NCI-H1105 (cell line): ENCODE results near the gene EFNA2.

ENCODE experiments used
- DNase-seq: peaks from one replicate; lab custom pipeline; 2025; lab: John Stamatoyannopoulos, UW

EFNA2 gene

DNA sequence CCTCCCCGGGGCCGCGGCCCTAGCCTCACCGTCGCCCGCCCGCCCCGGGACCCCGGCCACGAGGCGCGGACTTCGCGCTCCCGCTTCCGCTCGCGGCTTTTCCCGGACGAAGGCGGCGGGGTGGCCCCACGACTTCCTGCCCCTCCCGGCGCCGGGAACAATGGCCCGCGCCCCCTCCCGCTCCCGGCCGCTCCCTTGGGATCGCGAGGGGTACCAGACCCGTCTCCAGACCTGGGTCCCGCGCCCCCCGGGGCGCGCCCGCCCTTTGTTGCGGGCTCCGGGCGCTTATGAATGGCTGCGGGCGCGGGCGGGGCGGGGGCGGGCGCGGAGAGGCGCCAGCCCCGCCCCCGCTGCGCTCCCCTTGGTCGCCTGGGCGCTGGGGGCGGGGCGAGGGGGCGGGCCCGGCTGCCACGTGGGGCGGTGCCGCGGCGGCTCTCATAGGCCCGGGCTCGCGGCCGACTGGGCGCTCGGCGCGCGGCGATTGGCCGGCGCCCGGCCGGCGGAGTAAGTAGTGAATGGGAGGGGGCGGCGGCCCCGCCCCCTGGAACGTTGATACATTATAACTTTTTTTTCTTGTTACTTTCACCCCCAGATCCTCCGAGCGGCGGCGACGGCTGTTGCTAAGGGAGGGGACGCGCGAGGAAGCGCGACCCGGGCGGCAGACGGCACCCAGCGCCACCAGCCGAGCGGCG is 36.2 kb upstream of the EFNA2 start:
- DNase-seq: peak; percentile 94

DNA sequence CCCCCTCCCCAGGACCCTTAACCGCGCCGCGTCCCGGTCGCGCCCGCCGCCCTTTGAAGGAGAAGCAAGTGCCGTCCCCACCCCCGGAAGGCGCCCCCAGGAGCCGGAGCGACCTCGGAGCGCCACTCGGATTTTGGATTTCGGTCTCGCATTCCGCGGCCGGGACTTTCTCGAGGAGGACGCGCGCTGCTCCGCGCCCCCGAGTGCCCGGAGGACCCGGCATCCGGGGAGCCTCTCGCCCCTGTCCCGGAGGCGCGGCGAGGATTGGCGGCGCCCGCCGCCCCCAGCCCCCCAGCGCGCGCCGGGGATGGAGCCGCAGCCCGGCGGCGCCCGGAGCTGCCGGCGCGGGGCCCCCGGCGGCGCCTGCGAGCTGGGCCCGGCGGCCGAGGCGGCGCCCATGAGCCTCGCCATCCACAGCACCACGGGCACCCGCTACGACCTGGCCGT is 35.7 kb upstream of the EFNA2 start:
- no peak for DNase-seq

- peak; percentile 41 for DNase-seq
These were observed 35.0 kb upstream of the EFNA2 start for GRCh38 chr19:1250437-1251260.

- DNase-seq: no peak
These were observed 34.1 kb upstream of the EFNA2 start for GRCh38 chr19:1251330-1252220.

DNA sequence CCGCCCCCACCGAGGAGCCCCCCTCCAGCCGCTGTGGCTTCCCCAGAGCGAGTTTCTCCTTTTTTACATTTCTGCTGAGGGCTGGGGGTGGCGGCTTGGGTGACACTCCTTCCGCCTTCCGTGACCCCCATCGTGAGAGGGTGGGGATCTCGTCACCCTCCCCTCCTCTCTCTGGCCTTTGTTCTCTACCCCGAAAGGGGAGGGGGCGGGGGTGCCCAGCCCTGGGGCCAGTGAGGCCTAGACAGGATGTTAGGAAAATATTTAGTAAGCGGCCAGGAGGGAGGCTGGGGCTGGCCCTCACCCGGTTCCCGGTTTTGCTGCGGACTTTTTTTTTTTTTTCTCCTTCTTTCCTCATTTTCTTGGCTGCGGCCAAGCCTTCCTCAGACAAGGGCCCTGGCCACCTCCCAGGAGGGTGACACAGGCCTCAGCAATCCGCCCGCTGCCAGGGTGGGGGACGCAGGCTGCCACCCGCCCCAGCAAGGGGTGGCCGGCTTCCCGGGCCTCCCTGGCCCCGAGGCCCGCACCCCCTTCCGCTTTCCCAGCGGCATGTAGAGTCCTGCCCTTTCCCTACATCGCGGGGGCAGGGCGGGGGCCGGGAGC is 33.4 kb upstream of the EFNA2 start:
- DNase-seq: no peak

GRCh38 chr19:1252821-1253513 is 32.7 kb upstream of the EFNA2 start:
- no peak for DNase-seq

DNA sequence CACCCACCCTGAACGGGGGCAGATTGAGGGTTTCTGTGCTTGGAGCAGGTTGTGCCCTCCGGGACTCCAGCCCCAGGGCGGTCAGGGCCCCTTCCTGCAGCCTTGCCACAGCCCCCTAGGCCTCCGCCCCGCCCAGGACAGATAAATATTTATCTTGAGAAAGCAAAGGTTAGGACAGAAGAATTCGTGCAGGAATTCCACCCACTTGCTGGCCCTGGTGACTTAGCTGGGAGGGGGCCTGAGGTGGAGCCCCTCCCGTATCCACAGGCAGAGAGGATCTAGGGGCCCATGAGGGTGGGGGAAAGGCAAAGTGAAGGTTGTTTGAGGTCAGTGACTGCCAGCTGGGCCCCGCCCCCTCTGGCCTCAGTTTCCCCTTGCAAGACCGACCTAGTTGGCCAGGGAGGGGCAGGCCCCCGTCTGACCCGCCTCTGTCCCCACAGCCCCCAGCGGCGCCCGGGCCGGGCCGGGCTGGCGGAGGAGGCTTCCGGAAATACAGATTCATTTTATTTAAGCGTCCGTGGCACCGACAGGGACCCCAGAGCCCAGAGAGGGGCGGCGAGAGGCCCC is 32.1 kb upstream of the EFNA2 start:
- DNase-seq: no peak

- DNase-seq: no peak
These were observed 31.6 kb upstream of the EFNA2 start for GRCh38 chr19:1254081-1254527.

DNA sequence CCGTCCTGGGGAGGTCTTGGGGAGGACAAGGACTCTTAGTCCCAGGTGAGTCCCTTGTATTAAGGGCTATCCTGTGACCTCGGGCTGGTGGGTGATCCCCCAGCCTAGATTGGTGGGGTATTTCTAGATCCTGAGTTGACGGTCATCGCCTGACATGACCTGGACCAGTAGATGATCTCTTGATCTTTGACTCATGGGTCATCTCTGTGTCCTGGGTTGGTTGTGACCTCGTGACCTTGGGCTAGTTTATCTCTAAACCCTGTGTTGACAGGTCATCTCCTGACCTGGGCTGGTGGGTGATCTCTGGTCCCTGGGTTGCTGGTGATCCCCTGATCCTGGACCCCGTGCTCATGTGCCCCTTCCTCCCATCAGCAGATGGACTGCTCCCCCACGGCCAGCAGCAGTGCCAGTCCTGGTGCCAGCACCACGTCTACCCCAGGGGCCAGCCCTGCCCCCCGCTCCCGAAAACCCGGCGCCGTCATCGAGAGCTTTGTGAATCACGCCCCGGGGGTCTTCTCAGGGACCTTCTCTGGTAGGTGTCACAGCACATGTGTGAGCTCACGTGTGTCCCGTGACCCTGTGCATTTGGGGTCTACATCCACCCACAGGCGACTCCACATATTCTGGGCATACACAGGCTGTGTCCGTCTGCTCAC is 31.0 kb upstream of the EFNA2 start:
- DNase-seq: no peak

DNA sequence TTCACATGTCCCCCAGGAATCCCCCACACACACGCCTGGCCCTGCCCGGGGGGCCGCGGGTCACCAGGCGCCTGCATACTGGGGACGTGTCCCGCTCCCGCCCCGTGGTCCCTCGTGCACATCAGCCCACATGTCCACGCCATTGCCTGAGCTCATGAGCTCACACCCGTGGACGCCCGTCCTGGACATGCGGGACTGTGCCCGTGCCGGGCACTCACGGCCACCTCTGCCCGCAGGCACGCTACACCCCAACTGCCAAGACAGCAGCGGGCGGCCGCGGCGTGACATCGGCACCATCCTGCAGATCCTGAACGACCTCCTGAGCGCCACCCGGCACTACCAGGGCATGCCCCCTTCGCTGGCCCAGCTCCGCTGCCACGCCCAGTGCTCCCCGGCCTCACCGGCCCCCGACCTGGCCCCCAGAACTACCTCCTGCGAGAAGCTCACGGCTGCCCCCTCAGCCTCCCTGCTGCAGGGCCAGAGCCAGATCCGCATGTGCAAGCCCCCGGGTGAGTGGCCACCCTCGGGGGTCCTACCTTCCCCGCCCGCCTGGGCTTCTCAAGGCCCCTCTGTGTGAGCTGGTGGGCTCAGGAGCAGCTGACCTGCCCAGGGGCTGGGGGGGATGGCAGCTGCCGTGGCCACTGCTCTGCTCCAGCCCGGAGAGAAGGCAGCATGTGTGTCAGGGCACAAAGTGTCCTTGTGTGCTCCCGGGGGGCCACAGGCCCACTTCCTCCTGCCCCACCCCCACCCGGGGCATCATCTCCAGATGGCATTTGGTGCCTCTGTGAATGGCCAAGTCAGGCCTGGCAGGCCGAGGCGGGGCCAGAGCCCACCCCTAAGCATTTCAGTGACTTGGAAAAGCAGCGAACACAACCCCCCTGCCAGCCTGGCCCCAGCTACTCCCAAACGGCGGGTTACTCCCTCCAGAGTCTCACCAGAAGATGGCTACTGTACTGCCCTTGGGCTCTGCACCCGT is 30.2 kb upstream of the EFNA2 start:
- no peak for DNase-seq

- DNase-seq: no peak
These were observed 28.8 kb upstream of the EFNA2 start for GRCh38 chr19:1256646-1257474.

GRCh38 chr19:1257475-1258162 is 28.1 kb upstream of the EFNA2 start:
- DNase-seq: no peak

GRCh38 chr19:1258163-1258492 is 27.5 kb upstream of the EFNA2 start:
- DNase-seq: no peak

- no peak for DNase-seq
These were observed 26.9 kb upstream of the EFNA2 start for GRCh38 chr19:1258707-1259205.

GRCh38 chr19:1259206-1259875 is 26.3 kb upstream of the EFNA2 start:
- DNase-seq: no peak

DNA sequence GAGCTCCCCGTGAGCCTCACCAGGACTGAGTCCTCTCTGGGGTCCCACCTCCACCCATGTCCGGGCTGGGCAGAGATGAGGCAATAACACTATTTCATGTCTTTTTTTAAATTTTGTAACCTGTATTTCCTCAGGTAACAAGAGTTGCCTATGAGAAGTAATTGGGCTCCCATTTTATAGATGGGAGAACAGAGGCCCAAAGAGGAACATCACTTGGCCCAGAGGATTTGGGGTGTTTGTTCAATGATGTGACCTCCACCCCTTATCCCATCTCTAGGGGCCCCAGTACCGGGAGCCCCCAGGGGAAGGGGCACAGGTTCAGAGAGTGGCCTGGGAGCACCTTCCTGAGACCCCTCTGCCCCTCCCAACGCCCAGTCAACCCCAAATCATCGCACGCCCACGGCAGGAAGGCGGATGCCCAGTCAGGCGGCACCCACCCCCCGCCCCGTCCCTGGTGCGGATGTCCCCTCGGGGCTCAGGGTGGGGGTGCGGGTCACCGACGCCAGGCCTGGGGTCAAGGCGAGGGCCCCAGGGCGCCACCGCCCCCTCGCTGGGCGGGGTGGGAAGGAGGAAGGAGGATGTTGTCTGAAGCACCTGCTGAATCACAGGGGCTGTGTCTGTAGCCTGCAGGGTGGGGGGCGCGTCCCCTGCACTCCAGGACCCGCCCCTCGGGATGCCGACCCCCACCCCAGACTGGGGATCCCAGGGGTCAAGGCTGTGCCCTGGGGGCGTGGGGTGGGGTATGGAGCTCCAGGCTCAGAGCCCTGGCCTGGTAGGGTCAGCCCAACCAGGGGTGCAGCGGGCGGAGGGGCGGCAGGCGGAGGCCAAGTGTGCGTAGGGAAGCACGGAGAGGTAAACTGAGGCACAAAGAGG is 25.6 kb upstream of the EFNA2 start:
- DNase-seq: no peak
